Activated naive CD4-positive, alpha-beta T cell treated with Interleukin-2 at 50 U/mL for 16 hours (primary cell): ENCODE results near the gene KATNAL2.

Source experiments
- DNase-seq: peaks from one replicate; pipeline ENCODE4 v3.0.0-alpha.2; 2020

KATNAL2 gene

DNA sequence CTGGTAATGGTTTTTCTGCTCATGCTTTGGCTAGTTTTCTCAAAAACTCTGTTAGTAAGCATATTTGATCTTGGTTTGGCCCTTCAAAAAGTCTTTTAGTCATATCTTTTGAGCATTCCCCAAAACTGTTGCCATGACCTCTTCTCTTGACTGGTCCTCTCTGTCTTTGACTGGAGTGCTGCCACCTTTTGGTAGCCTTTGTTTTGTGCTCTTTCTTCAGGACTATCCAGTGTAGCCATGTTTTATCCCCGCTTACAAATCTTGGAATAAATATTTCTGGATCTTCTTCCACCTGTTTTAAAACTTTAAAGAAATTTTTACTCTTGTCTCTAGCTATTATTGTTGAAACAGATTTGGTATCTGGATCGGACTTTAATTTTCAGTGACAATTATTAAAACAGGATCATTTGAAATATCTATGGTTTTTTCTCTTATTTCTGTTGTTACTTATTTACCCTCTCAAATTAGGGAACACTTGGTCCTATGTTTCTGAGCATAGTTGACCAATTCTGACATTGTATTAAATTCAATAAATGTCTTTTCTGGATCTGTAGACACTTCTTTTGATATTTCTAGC lies 119.0 kb downstream of the KATNAL2 start:
- DNase-seq: no peak

DNA sequence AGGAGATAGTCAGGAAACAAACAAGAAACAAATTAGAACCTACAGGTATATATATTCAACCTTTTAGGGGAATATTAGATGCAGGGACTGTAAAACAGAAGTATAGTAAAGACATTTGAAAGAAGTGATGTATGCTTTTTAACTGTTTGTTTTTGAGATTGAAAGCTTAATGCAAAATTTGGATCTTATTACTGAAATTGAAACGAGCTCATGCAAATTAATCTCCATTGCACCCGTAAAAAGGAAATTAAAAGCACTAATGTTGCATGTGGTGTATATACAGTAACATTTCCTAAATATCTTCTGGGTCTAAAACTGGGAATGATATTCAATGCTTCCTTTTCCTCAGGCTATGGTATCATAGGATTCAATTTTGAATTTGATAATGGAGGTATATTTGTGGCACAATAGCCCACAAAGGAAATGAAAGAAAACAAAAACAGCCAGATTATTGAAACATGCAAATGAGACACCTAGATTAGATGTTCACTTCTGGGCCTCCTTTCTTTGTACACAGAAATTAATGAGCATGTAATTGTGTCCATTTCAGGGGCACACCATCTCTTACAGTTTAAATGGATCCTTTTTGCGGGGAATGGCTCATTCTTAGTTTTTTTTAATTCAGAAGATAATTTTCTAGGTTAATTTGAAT lies 119.7 kb downstream of the KATNAL2 start:
- no peak for DNase-seq

DNA sequence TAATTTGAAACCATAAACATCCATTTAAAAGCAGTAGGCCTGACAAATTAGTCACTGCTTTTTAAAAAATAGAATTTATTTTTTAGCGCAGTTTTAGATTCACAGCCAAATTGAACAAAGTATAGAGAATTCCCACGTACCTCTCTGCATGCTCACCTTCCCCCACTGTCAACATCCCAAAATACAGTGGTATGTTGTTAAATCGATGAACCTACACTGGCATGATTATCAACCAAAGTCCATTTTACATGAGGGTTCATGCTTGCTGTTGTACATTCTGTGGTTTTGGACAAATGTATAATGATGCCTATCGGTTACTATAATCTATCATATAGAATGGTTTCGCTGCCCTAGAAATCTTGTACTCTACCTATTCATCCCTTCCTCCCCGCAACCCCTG lies 123.6 kb downstream of the KATNAL2 start:
- DNase-seq: no peak

DNA sequence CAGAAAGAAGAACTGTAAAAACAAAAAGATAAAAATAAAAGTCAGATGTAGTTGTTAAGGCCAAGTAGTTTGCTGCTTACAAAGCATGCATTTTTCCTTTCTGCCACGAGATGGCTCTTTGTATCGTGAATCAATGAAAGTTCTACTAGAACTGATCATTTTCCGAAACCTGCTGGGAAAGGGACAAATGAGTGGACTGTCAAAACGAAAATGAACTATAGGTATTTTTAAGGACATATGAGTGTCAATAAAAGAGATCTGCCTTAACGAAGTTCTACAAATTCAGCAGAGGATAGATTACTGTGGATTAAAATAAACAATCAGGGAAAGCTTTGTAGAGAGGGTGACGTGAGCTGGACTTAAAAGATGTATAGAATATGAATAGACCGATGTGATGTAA lies 133.1 kb downstream of the KATNAL2 start:
- DNase-seq: no peak

DNA sequence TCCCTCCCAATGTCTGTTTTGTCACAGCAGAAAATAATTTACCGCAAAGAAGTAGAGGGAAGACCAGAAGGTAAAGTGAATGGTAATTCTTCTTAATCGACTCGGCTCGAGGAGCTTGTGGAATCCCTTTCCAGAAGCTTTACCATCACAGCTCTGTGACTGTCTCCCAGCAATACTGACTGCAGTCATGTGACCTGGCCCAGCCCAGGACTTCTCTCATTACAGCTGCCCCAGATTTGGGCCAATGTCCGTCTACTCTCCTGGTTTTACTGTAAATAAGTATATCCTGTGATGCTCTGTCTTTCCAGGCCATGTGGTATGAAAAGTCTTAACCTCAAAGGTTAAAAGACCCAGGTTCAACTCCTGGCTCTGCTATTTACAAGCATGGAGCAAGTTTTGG lies 137.0 kb downstream of the KATNAL2 start:
- DNase-seq: no peak

DNA sequence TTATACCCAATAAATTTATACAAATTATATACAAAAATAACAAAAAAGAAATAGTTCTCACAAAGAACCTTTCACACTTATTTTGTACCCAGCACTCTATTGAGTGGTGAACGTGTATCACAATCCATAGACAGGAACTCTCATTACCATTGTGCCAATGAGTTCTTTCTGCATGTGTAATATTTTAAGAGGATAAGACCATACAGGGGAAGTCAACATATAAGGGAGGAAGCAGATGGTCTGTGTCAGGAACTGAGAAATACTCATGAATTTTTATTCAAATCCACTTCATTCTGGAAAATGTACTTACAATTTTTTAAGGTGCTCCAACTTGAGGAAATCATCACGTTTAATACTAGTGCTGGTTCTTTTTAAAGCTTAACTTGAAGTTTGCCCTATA lies 145.1 kb downstream of the KATNAL2 start:
- DNase-seq: no peak

DNA sequence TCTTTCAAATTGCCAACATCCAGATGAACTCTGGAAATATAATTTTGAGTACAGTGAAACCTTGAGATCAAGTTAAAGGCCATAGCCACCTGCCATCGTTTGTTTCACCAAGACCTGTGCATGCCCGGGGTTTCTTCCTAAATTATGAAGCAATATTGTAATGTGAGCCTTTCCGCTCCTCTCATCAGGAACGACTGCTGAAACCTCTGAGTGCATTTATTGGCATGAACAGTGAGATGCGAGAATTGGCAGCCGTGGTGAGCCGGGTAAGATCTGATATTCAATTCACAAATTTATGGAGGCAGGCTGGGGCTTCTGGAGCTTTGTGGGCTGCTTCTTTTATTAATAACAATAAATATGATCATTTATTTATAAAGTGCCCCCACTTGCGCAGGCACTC lies 145.7 kb downstream of the KATNAL2 start:
- no peak for DNase-seq

DNA sequence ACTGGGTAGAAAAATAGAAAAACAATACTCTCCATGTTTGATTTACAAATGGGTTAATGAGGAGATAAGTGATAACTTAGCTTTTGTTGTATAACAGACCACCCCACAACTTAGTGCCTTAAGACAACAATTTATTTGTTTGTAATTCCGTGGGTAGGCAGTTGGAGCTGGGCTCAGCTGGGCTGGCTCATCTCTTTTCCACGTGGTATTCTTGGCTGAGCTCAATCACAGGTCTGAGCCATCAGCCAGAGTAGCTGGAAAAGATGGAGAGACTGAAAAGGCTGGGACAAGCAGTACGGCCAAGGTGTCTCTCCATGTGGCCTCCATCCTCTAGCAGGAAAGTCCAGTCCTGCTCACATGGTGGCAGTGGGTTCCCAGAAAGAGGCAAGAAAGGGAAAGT lies 150.2 kb downstream of the KATNAL2 start:
- no peak for DNase-seq

DNA sequence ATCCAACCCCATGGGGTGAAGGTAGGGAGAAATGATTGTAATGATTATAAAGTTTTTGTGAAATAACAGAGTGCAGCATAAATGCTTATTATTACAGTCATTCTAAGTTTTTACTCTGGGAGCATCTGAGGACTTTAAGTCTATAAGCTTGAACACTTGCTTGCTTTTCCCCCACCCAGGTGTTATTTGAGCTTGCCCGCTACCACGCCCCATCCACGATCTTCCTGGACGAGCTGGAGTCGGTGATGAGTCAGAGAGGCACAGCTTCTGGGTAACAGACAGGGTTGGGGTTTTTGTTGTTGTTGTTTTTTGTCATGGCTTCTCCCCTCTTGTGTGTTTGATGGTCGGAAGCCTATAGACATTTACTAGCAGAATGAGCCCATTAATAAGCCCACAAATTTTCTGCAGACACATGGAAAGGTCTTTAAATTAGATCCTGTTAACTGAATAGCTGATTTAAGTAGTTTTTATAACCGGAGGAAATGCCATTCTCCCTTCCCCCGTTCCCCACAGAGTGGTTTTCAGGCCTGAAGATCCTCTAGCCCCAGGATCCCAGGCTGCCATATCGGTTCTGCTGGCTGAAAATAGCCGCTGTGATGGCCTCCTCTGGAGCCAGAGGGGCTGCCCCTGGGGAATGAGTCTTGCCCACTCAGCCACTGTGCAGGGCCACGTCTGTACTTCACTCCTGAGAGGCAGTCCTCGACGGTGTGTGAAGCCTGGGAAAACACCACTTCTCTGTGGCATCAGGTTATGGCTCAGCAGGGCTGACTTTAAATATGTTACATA lies 157.9 kb downstream of the KATNAL2 start:
- DNase-seq: no peak

DNA sequence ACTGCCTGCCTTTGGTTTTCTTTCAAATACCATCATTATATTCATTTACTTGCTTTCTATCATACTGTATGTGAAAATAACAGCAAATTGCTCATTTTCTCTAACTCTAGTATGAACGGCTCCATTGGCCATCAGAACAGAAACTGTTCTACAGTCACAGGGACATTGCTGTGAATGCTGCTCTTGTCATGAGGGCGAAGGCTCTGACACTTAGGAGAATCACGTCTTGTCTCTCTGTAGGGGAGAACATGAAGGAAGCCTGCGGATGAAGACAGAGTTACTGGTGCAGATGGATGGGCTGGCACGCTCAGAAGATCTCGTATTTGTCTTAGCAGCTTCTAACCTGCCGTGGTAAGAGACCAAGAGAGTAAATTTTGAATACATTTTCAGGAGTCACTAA lies 159.7 kb downstream of the KATNAL2 start:
- DNase-seq: no peak

DNA sequence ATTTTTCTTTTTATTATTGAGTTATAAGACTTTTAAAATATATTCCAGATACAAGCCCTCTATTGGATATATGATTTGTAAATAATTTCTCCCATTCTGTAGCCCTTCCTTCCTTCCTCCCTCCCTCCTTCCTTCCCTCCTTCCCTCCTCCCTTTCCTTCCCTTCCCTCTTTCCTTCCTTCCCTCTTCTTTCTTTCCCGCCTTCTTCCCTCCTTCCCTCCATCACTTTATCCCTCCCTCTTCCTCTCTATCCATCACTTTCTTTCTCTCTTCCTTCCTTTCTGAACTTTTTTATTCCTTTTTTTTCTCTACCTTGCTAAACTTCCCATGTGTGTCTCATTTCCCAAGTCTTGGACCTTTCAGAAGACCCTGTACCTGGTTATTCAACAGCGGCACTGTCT lies 163.5 kb downstream of the KATNAL2 start:
- DNase-seq: no peak

DNA sequence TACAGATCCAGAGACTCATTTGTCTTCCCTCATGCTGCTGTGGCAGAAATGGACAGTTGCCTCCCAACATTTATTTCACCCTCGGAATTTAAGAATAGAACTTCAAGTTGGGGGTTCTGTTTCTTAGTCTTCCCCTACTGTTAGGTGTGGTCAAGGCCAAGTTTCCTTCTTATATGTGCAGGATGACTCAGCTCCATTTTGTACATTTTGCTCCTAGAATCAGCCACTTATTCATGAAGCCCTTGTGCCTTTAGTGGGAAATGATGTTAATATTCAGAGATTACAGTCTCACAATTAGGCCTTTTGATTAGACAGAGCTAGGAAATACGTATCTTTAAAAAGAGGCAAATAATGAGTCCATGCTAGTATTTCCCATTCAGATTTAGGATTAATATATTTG lies 164.2 kb downstream of the KATNAL2 start:
- DNase-seq: no peak

DNA sequence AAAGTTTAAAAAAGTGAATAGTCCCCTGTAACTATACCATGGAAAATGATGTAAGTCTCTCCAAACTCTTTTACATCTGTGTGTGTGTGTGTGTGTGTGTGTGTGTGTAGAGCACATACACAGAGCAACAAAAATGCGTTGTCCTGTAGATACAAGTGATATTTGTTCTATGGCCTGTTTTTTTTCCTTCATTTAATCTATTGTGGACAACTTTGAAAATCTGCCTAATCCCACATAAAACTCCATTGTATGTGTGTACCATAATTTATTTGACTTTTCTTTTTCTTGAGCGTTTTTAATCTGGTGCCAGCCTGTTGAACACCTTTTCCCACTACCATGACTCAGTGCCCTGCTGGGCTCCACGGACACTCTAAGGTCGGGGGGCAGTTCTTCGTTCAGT lies 170.3 kb downstream of the KATNAL2 start:
- no peak for DNase-seq

DNA sequence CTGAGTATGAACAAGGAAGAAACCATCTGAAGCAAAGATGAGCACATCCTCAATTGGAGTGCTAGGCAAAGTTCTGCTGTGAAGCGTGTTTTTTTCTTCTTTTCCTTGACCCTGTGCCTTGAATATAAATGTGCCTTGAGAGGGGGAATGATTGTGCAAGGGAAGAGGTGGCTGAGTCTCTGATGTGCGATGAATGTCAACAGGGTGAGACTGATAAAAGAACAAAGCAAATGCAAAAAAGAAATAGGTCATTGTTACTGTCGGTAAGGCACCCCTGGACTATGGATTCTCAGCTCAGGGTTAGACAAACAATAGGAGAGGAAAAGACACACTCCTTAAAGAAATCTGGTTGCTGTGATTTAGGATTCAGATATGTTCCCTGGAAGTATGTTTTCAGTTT lies 178.4 kb downstream of the KATNAL2 start:
- no peak for DNase-seq

DNA sequence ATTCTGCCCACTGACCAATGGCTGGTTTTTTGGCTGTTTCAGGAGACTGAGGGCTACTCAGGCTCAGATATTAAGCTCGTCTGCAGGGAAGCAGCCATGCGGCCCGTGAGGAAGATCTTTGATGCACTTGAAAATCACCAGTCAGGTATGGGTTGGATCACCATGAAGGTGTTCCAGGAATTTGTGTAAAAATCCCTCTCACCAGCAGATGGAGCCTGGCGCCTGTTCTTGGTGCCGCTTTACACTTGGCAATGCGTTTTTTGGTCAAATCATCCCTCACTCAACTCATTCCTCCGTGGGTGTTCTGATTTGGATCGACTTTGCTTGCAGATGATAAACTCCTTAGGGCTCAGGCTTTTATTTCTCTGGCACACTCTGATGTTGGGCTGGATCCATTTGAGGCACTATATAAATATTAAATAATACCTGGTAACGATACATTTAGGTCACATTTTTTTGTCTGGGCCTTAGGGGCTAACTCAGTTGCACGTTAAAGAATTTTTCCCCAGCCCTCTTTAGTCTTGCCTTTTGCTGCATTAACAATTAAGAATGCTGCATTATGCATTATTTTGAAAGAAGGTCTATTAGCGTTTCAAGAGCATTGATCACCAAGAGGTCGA lies 182.9 kb downstream of the KATNAL2 start:
- peak; percentile 58 for DNase-seq

DNA sequence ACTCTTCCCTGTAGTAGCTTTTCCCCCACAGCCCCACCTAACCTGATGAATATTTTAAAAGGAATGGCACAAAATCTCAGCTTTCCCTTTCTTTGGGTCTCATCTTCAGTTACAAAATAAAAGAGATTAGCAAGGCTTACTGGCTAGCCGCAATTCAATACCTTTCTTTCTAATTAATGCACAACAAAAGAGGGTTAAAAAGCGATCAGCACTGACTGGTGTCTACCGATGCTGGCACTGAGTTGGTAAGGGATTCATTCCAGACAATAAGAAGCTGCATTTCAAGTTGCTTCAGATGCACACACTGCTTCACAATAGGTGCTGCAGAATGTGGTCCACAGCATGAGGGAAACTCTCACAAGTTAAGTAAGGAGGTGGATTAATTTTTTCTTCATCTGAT lies 191.0 kb downstream of the KATNAL2 start:
- DNase-seq: no peak

DNA sequence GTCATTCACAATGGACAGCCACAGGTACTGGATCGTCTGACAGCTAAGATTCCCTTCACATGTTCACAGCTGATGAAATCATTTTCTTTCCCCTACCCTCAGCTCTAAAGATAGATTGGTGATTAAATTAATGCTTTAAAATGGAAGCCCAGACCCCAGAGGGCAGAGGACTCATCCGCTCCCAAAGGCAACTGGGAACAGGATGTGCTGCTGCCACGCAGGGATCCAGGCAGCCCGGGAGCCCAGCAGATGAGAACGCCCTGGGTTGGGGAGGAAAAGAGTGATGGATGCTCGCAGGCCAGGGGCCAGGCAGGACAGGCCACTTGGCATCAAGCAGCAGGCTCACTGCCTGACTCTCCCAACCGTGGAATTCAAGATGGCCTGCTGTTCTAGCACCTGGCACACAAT lies 191.6 kb downstream of the KATNAL2 start:
- no peak for DNase-seq

DNA sequence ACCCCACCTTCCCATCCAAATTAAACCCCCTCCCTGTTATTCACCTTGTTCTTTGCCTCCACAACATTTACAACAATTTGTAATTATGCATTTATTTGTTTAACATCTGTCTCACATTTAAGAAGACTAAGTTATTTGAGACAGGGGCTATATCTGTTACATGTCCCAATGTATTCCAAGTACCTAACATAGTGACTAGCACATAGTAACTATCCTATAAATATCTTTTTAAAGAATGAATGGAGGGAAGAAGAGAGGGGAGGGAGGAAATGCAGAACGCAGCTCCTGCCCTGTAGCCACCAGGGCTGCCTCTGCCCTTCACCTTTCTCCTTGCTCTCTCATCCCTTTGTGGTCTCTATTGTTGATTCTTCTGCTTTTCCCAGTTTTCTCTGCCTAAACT lies 192.3 kb downstream of the KATNAL2 start:
- DNase-seq: no peak

DNA sequence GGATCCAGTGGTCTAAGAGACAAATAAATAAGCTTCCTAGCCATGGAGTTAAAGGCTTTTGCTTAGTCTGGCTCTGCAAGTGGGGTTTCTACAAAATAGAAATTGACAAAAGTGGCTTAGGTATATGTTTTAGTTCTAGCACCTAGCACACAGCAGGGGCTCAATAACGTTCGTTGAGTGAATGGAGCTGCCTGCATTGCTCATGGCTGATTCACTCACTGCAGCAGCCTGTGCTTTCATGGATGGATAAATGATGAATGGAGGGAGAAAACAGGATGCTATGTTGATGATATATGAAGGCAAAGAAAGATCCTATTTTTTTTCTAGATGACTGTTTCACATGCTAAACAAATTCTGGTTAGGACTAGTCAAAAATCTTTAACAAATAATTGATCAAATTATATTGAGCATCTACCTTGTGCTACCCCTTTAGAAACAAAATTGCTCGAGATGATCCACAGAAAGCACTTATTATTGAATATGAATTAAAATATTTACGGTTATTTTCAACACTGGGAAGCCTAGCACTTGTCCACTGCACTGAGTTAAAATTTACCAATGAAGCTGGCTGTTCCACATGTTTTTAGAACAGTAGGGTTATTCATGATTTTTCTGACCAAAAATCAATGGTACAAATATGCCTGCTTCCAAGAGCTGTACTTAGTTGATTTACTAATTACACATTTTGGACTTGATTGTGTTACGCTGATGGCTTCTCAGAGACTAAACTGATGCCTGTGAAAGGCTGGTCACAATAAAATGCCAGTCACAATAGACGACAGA lies 193.3 kb downstream of the KATNAL2 start:
- DNase-seq: no peak

DNA sequence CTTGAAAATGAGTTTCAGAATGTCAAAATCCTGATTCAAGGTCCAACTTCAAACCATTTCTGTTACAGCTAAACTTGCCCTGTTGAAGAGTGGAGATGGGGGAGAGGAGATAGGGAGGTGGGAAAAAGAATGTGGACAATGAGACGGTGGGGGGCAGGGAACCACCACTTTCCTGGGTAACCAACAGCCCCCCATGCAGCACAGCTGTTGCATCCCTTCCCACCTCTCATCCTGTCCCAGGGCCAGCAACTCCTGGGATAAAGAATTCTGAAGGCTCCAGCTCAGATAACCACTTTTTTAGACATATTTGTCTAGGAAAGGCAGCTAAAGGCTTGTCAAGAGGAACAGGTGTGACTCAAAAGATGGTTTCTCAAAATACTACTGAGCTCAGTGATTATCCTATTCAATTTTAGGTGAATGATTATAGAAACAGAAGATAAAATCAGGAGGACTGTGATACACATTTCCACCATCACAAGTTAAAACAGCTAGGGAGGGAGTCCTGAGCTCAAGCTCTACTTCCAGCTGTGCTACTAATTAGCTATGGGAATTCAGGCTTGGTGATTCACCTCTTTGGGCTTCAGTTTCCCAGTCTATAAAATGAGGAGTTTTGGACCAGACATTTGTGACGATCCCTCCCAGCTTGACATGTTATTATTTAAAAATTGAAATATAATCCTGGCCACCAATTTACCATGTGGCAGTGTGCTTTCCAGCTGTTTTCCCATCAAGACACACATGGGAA lies 196.6 kb downstream of the KATNAL2 start:
- no peak for DNase-seq

DNA sequence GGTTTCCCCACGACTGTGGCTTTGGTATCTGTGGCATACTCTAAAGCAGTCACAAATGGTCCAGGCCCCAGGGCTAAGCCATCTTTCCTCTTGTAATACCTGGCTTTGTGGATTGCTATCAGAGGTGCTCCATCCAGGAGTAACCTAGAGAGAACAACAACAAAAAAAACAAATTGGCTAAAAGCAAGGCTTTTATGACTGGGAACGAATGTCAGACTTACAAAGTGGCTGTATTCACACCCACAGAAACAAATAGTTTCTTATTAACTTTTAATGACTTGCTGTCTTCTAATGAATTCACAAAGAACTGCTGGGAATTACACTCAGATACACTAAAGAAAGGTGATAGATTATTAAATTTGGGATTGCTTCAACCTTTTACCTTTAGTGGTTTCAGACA lies 197.8 kb downstream of the KATNAL2 start:
- DNase-seq: no peak

DNA sequence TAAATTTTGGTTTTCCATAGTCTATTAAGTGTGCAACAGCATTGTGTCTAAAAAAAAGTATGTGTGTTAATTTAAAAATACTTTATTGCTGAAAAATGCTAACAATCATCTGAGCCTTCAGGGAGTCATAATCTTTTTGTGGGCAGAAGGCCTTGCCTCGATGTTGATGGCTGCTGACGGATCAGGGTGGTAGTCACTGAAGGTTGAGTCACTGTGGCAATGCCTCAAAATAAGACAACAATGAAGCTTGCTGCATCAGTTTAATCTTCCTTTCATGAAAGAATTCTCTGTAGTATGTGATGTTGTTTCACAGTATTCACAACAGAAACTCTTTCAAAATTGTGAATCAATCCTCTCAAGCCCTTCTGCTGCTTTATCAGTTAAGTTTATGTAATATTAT lies 201.6 kb downstream of the KATNAL2 start:
- DNase-seq: no peak
